NCI-H2107 treated with DMSO at 0.1 percent for 48 hours (cell line): Measurements from ENCODE around the gene NUP88.
A peak's percentile ranks its signal among the peaks of the same experiment; 100 is the strongest.
"Not testable (repeated sequence)": the region's sequence is repeated elsewhere in the genome, so short reads cannot be mapped to it uniquely, and the experiment has no call there.

Experiments used
- DNase-seq: peaks from one replicate; lab custom pipeline; 2025; ENCODE audit not compliant: unreplicated experiment; lab: John Stamatoyannopoulos, UW

Gene NUP88

DNA sequence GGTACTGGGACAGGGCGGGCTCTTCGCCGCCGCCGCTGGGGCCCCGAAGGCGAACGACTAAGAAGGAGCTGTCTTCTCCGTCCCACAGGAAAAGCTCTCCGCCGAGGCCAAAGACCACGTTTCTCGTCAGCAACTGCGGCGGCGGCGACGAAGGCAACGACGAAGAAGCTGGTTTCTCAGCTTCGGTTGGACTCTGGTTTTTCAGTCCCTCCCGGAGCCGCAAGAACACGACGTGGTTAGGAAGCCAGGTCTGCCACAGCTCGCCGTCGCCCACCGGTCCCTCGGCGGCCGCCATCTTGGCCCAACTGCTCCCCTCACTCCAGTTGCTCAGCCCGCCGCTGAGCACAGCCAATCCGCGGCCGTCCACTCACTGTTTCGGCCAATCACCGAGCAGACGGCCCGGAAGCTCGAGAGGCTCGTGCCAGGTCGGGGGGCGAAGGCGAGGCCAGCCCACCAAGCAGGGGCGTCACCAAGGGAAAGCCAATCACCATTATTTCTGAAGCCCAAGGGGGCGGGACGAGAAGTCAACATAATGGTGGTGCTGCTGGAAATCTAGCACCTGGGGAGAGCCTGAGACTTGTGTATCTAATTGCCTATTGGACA lies at the start of gene NUP88:
Gene NUP88 (minus strand): TSS at position 307 of the 603 bp plus-strand sequence. CDS start 12 bp downstream, at position 295.
- DNase-seq, result peak; percentile 91

GRCh38 chr17:5468075-5468473 lies 48.6 kb upstream of the NUP88 start:
- no peak for DNase-seq

DNA sequence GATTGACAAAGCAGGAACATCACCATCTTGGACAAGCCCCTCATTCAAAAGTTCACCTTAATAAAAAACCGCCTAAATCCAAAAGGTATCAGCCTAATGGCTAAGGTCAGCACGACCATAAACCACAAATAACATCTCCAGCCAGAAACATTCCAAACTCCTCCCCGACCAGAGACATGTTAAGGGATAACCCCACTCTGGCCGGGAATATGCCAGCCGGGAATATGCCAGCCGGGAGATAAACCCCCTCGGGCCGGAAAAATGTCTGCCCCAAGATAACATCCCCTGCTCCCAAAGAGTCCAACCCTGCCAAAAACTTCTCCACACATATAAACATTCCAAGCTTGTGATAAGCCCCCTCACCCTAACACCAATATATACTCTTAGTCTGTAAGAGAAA lies 48.0 kb upstream of the NUP88 start:
- DNase-seq, result no peak

GRCh38 chr17:5466295-5466694 lies 46.8 kb upstream of the NUP88 start:
- no peak for DNase-seq

DNA sequence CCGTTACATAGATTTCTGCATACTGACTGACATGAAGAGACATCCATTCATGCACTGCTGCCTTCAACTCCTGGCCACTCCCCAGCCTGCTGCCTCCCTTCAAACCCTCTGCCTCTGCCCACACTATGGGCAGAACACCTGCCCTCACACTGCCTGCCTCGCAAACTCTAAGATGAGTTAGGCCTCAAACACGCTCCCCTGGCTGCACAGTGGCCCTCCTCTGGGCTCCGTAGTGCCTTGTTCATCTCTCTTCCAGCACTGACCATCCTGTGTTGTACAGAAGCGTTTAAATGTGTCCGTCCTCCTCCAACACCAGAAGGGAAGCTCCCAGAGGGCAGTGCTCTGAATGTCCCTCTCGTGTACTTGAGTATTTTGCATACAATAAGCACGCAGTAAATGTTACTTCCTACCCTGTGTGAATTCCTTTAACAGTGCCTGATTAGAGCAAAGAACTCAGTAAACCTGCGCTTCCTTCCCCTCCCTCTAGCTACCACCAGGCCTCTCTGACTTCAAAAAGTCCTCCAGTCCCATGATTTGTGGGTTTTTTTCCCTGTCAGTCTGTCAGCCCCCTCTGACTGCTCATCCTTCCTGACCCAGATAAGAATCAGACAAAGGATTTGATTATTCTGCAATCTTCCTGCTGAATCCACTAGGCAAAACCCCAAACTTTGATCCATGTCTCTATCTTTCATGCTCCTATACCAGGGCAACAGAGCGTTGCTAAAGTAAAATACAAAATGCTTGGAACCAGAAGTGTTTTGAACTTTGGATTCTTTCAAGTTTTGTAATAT lies 45.5 kb upstream of the NUP88 start:
- DNase-seq, result no peak

- no peak for DNase-seq
Measured at GRCh38 chr17:5446786-5447185, 27.3 kb upstream of the NUP88 start.

- DNase-seq, result no peak
Measured at GRCh38 chr17:5444209-5444608, 24.7 kb upstream of the NUP88 start.

DNA sequence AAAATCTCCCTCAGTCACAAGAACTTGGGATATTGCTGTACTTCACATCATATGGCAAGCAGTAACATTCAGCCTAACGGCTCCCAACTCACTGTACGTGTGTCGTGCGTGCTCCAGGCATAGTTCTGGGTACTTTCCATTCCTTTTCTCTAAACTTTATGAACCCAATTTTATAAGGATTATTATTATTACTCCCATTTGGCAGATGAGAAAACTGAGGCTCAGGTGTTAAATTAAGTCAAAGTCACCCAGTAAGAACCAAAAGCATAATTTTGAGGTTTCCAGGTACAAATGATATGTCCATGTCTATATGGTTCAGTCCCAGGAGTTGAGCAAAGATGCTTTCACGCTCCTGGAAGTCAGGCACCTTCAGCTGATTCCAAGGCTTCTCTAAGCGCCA lies 24.3 kb upstream of the NUP88 start:
- DNase-seq, result no peak

DNA sequence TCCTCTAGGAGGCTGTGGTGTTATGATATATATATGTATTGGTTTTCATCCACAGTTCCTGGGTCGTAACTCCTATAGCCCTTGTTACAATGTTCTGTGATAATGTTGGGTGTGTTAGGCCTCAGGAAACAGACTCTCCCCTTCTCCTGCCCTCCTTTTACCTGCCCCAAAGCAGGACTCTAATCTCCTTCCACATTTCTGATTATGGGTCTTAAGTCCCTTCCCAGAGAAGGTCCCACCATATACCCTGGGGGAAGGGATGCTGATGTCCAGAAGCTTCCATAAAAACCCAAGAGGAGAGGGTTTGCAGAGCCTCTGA lies 19.9 kb upstream of the NUP88 start:
- DNase-seq, result no peak

GRCh38 chr17:5438716-5439445 lies 19.4 kb upstream of the NUP88 start, which contains the start of gene C1QBP:
C1QBP (minus strand) TSS chr17:5439155; CDS start chr17:5439073, 82 bp downstream.
- peak; percentile 46 for DNase-seq

- no peak for DNase-seq
Measured at GRCh38 chr17:5437721-5438317, 18.4 kb upstream of the NUP88 start.

GRCh38 chr17:5435781-5436315 lies 16.4 kb upstream of the NUP88 start:
- DNase-seq, result not testable (repeated sequence)

DNA sequence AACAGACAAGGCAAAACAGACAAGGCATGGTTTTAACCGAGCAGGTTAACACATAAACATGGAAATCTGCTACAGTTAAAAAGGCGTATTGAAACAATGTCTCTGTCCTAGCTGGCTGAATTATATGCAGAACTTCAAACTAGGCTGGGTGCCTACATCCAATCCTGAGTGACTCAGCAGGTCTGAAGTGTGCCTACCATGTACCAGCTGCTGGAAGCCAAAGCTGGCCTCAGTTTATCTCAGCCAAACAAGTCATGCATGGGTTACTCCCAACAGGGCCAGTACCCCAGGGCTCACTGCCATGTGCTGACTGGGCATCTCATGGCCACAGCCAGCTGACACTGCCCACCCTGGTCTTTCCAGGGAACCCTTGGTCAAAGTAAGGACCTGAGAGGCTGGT lies 15.5 kb upstream of the NUP88 start:
- no peak for DNase-seq

GRCh38 chr17:5431949-5432556 lies 12.6 kb upstream of the NUP88 start:
- DNase-seq, result no peak

- not testable (repeated sequence) for DNase-seq
Measured at GRCh38 chr17:5431234-5431633, 11.8 kb upstream of the NUP88 start.

- no peak for DNase-seq
Measured at GRCh38 chr17:5430413-5430999, 11.0 kb upstream of the NUP88 start.

DNA sequence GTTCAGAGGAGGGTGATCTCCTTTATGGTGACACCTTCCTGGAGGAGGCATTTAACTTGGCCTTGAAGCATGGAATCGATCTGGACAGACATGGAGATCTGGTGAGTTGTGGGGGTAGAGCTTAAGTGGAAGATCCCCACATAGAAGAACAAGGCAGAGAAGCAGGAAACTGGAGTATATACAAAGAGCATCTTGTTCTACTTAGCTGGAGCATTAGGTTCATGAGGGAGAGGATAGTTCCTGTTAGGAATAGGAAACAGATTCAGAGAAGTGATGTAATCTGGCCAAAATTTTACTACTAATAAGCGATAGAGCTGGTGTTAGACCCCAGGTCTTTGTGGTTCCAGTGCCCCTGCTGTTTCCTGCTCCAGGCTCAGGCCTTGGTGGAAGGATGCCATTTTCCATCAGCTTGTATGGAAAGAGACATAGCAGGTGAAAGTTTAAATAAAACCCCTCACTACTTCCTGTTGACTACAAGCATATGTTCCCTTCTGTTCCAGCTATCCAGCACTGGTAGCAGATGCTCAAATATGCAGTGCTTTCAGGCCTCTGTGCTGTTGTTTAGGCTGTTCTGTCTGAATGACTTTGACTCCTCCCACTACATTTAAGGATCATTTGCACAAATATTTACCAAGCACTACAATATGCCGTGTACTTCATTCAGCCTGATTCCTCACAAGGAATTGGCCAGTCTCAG lies 9.9 kb upstream of the NUP88 start:
- no peak for DNase-seq

DNA sequence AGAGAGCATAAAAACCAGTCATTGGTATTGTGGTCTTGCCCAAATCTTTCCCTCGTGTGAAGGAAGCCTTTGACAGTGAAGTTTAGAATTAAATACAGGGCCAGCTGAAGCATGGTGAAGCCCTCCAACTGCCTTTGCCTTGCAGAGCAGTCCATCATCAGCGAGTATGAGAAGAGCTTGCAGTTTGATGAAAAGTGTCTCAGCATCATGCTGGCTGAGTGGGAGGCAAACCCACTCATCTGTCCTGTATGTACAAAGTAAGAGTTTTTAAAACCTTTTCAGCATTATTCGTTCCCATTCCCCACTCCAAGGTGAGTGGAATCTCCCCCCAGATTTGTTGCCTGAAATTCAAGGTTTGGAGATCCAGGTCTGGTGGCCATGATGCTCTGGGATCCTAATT lies 6.4 kb upstream of the NUP88 start:
- no peak for DNase-seq

DNA sequence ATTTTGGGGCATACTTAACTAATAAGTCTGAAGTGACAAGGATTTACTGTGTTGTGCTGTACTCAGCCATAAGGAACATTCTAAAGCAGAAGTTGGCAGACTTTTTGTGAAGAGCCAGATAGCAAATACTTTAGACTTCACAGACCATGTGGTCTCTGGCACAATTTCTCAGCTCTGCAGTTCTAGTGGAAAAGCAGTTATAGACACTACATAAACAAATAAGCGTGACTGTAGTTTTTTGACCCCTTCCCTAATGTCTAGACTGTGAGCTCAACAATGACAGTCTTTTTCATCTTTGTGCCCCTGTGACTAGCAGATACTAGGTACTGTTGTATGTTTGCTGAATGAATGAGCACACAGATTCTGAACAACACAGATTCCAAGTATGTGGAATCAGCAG lies 5.4 kb upstream of the NUP88 start:
- no peak for DNase-seq

DNA sequence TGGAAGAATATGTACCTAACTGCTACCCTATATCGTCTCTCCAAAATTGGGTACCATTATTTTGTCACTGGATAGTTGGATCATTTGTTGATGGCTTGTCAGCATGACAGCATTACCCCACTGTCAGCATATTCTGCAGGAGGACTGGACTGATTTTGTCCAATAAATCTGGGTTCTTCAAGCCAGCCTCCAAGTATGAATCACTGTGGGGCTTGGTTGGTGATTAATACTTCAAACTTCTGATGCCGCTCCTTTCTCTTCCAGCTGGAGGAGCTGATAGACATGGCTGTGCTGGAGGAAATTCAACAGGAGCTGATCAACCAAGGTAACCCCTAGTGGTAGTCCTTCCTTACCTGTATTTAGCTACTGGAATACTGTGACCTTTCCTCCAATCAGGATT lies 3.0 kb upstream of the NUP88 start:
- no peak for DNase-seq
